HCT116 (cell line): Measurements from ENCODE around the gene PADI4. TPM values are rescaled to one million over a fixed set of nuclear protein-coding genes. Genes with fewer than 3 reads are reported as not detected.

Experiments
- ATAC-seq: fragments of 200-7000 bp; cut with Tn5 transposase; 2 replicates; pipeline ENCODE4 v1.9.1; 2020; ENCODE audit warnings: mild to moderate bottlenecking, moderate library complexity
- BruUV-seq: library from RNA; stranded (reverse); fragments of 400-500 nt; replicated peaks from 2 replicates; lab custom pipeline; 2021; lab: Mats Ljungman, UMichigan
- CTCF ChIA-PET: fragments of 300-600 bp; sonication (Branson Sonifier 250); formaldehyde crosslinking; loops from one replicate; lab custom pipeline; 2021; ENCODE audit warnings: antibody characterized with exemption; lab: Charles Lee
- POLR2A ChIA-PET: fragments of 300-600, 350-600 bp; sonication (Branson Sonifier 250); formaldehyde crosslinking; loops from one replicate; lab custom pipeline; 2021; ENCODE audit warnings: antibody characterized with exemption; lab: Charles Lee
- RAD21 ChIA-PET, 2 experiments: fragments of 300-600 bp; sonication (Branson Sonifier 250); formaldehyde crosslinking; loops; one replicate each; lab custom pipeline; 2023; ENCODE audit warnings: low total read pairs in 2 of 2; ENCODE audit not compliant: uncharacterized antibody in 2 of 2, unreplicated experiment in 2 of 2, low non-redundant PET in 1 of 2; lab: Charles Lee
- DNase-seq: peaks from one replicate; pipeline ENCODE4 v3.0.0-alpha.2; 2010; ENCODE audit warnings: low read depth, low spot score
- H2AFZ ChIP-seq: fragments of 200-600 bp; shearing (Covaris generic), sonication (generic); 2 replicates; pipeline ENCODE4 v1.6.1; 2017; ENCODE audit warnings: low read depth, mixed run types, mixed read lengths, antibody characterized with exemption, low read length; ENCODE audit not compliant: poor library complexity, severe bottlenecking
- H3K27ac ChIP-seq: 2 replicates; pipeline ENCODE4 v1.5.1; 2012; ENCODE audit warnings: low read depth, low read length
- H3K27me3 ChIP-seq: fragments of 200-600 bp; sonication (generic); 2 replicates; pipeline ENCODE4 v1.6.1; 2016; ENCODE audit warnings: mixed run types, low read length, mixed read lengths; ENCODE audit not compliant: insufficient read depth
- H3K36me3 ChIP-seq, 2 experiments: fragments of 200-500 bp in 1 of 2; fragments of 200-600 bp in 1 of 2; sonication (Bioruptor generic) in 1 of 2; sonication (generic) in 1 of 2; 2 replicates each; pipeline versions ENCODE4 v1.5.1 to v1.6.1; 2014 to 2016; ENCODE audit warnings: low read length in 2 of 2, inconsistent platforms in 1 of 2, mixed read lengths in 1 of 2, mixed run types in 1 of 2; ENCODE audit not compliant: insufficient read depth in 2 of 2, control insufficient read depth in 1 of 2
- H3K4me1 ChIP-seq, 2 experiments: fragments of 200-600 bp in 1 of 2; sonication (generic) in 1 of 2; 2 replicates each; pipeline versions ENCODE4 v1.5.1 to v1.6.1; 2012 to 2017; ENCODE audit warnings: low read length in 2 of 2, inconsistent platforms in 1 of 2, mild to moderate bottlenecking in 1 of 2, mixed read lengths in 1 of 2, mixed run types in 1 of 2, moderate library complexity in 1 of 2; ENCODE audit not compliant: insufficient read depth in 2 of 2, control insufficient read depth in 1 of 2
- H3K4me2 ChIP-seq: fragments of 200-600 bp; sonication (generic); 2 replicates; pipeline ENCODE4 v1.6.1; 2017; ENCODE audit warnings: mixed run types, low read length, mixed read lengths
- H3K4me3 ChIP-seq, 2 experiments: fragments of 200-600 bp in 1 of 2; sonication (generic) in 1 of 2; replicated peaks in 1 of 2; 2 replicates each; pipeline ENCODE4 v1.5.1; 2011 to 2016; ENCODE audit warnings: low read length in 2 of 2, control low read depth in 1 of 2, low read depth in 1 of 2, mild to moderate bottlenecking in 1 of 2, mixed read lengths in 1 of 2, mixed run types in 1 of 2
- H3K79me2 ChIP-seq: fragments of 200-600 bp; sonication (generic); 2 replicates; pipeline ENCODE4 v1.6.1; 2017; ENCODE audit warnings: mild to moderate bottlenecking, mixed run types, low read length, moderate library complexity, mixed read lengths; ENCODE audit not compliant: insufficient read depth
- H3K9ac ChIP-seq: fragments of 200-600 bp; sonication (generic); 2 replicates; pipeline ENCODE4 v1.6.1; 2016; ENCODE audit warnings: low read length, mixed read lengths
- H3K9me2 ChIP-seq: fragments of 200-600 bp; sonication (generic), shearing (Covaris generic); 2 replicates; pipeline ENCODE4 v1.6.1; 2017; ENCODE audit warnings: mixed run types, mild to moderate bottlenecking, moderate library complexity; ENCODE audit not compliant: insufficient read depth
- H3K9me3 ChIP-seq, 2 experiments: fragments of 200-500 bp in 1 of 2; fragments of 200-600 bp in 1 of 2; sonication (Bioruptor generic) in 1 of 2; sonication (generic) in 1 of 2; 2 replicates each; pipeline ENCODE4 v1.6.1; 2014 to 2017; ENCODE audit warnings: low read length in 2 of 2, mixed read lengths in 2 of 2, inconsistent platforms in 1 of 2, low read depth in 1 of 2, mild to moderate bottlenecking in 1 of 2, mixed run types in 1 of 2, moderate library complexity in 1 of 2; ENCODE audit not compliant: control insufficient read depth in 1 of 2, insufficient read depth in 1 of 2
- H4K20me1 ChIP-seq: fragments of 200-600 bp; sonication (generic), shearing (Covaris generic); 2 replicates; pipeline ENCODE4 v1.6.1; 2017; ENCODE audit warnings: mixed run types, mild to moderate bottlenecking, moderate library complexity; ENCODE audit not compliant: insufficient read depth
- CBX3 ChIP-seq: IDR thresholded peaks from 2 replicates; pipeline ENCODE4 v1.6.1; 2012; ENCODE audit warnings: low read depth
- CEBPB ChIP-seq: IDR thresholded peaks from 2 replicates; pipeline ENCODE4 v1.6.1; 2012; ENCODE audit warnings: low read depth
- EGR1 ChIP-seq: IDR thresholded peaks from 2 replicates; pipeline ENCODE4 v1.6.1; 2012; ENCODE audit warnings: low read depth
- ELF1 ChIP-seq: IDR thresholded peaks from 2 replicates; pipeline ENCODE4 v1.6.1; 2012; ENCODE audit warnings: low read depth, borderline replicate concordance
- EZH2 ChIP-seq: fragments of 200-600 bp; sonication (generic); IDR thresholded peaks from 2 replicates; pipeline ENCODE4 v1.6.1; 2017; ENCODE audit warnings: antibody characterized with exemption, mixed run types
- EZH2phosphoT487 ChIP-seq: fragments of 200-600 bp; IDR thresholded peaks from 2 replicates; pipeline ENCODE4 v1.6.1; 2018; ENCODE audit warnings: antibody characterized with exemption, borderline replicate concordance
- FOSL1 ChIP-seq: IDR thresholded peaks from 2 replicates; pipeline ENCODE4 v1.6.1; 2012; ENCODE audit warnings: low read depth
- JUND ChIP-seq: IDR thresholded peaks from 2 replicates; pipeline ENCODE4 v1.6.1; 2012
- POLR2A ChIP-seq: IDR thresholded peaks from 2 replicates; pipeline ENCODE4 v1.7.0; 2011; ENCODE audit warnings: borderline replicate concordance; ENCODE audit not compliant: insufficient read depth, insufficient read length; ENCODE audit errors: extremely low read depth
- POLR2AphosphoS5 ChIP-seq: IDR thresholded peaks from 2 replicates; pipeline ENCODE4 v1.6.1; 2011; ENCODE audit warnings: mild to moderate bottlenecking, low read depth, low read length, moderate library complexity
- RAD21 ChIP-seq: IDR thresholded peaks from 2 replicates; pipeline ENCODE4 v1.6.1; 2012; ENCODE audit warnings: low read depth, mild to moderate bottlenecking
- SIN3A ChIP-seq: IDR thresholded peaks from 2 replicates; pipeline ENCODE4 v1.6.1; 2012; ENCODE audit warnings: low read depth
- SRF ChIP-seq: IDR thresholded peaks from 2 replicates; pipeline ENCODE4 v1.6.1; 2012; ENCODE audit warnings: low read depth
- TCF7L2 ChIP-seq: IDR thresholded peaks from 2 replicates; pipeline ENCODE4 v1.7.0; 2011; ENCODE audit warnings: borderline replicate concordance, inconsistent platforms; ENCODE audit not compliant: insufficient read depth, insufficient read length; ENCODE audit errors: extremely low read depth
- YY1 ChIP-seq: IDR thresholded peaks from 2 replicates; pipeline ENCODE4 v1.6.1; 2011; ENCODE audit warnings: low read length, low read depth, moderate library complexity, mild to moderate bottlenecking; ENCODE audit not compliant: insufficient replicate concordance; ENCODE audit errors: extremely low read depth
- ZBTB33 ChIP-seq: IDR thresholded peaks from 2 replicates; pipeline ENCODE4 v1.6.1; 2011; ENCODE audit warnings: mild to moderate bottlenecking, low read length, moderate library complexity; ENCODE audit not compliant: insufficient replicate concordance; ENCODE audit errors: extremely low read depth
- ZNF274 ChIP-seq: fragments of 200-500 bp; sonication (Bioruptor generic); IDR thresholded peaks from 2 replicates; pipeline ENCODE4 v1.6.1; 2014; ENCODE audit warnings: mild to moderate bottlenecking, low read depth, low read length, inconsistent platforms
- intact Hi-C: fragments of 100-400 bp; cut with micrococcal nuclease; formaldehyde crosslinking; loops from 2 replicates; pipeline ENCODE4 v1.10.0; 2022
- total RNA-seq: library from RNA; stranded (reverse); gene quantifications from one replicate; pipeline ENCODE4 v1.2.1, GENCODE V29; 2021; ENCODE audit not compliant: unreplicated experiment
- TF ChIP-seq, protein P1 (sequence below): IDR thresholded peaks from 2 replicates; pipeline ENCODE4 v1.6.1; 2012; ENCODE audit warnings: low read depth

The PADI4 gene
- total RNA-seq, 1 experiment from 2014 or later = 0.44 TPM

- CTCF ChIA-PET = no interaction called here
- H3K36me3 ChIP-seq = no peaks in the 10 kb centered on the region
- no peak for ATAC-seq
- H3K9me2 ChIP-seq = no peaks in the 10 kb centered on the region
- no peaks in the 10 kb centered on the region for H3K9me3 ChIP-seq
- H3K9ac ChIP-seq = no peak overlapping the region
- no peaks in the 10 kb centered on the region for H4K20me1 ChIP-seq
- TF ChIP-seq FOSL1 = no peak
- TF ChIP-seq EGR1 = no peak
- TF ChIP-seq CEBPB = no peak
- no peak for TF ChIP-seq EZH2
- no peak for TF ChIP-seq POLR2AphosphoS5
- TF ChIP-seq RAD21 = no peak
- TF ChIP-seq ELF1 = no peak
- no peak for TF ChIP-seq EZH2phosphoT487
- no peak for TF ChIP-seq POLR2A
- TF ChIP-seq, protein P1, sequence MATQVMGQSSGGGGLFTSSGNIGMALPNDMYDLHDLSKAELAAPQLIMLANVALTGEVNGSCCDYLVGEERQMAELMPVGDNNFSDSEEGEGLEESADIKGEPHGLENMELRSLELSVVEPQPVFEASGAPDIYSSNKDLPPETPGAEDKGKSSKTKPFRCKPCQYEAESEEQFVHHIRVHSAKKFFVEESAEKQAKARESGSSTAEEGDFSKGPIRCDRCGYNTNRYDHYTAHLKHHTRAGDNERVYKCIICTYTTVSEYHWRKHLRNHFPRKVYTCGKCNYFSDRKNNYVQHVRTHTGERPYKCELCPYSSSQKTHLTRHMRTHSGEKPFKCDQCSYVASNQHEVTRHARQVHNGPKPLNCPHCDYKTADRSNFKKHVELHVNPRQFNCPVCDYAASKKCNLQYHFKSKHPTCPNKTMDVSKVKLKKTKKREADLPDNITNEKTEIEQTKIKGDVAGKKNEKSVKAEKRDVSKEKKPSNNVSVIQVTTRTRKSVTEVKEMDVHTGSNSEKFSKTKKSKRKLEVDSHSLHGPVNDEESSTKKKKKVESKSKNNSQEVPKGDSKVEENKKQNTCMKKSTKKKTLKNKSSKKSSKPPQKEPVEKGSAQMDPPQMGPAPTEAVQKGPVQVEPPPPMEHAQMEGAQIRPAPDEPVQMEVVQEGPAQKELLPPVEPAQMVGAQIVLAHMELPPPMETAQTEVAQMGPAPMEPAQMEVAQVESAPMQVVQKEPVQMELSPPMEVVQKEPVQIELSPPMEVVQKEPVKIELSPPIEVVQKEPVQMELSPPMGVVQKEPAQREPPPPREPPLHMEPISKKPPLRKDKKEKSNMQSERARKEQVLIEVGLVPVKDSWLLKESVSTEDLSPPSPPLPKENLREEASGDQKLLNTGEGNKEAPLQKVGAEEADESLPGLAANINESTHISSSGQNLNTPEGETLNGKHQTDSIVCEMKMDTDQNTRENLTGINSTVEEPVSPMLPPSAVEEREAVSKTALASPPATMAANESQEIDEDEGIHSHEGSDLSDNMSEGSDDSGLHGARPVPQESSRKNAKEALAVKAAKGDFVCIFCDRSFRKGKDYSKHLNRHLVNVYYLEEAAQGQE = no peak
- no peak for TF ChIP-seq SIN3A
- TF ChIP-seq ZNF274 = no peak
- TF ChIP-seq SRF = no peak
- TF ChIP-seq TCF7L2 = no peak
- no peak for TF ChIP-seq YY1
- TF ChIP-seq JUND = no peak
- no peak for TF ChIP-seq ZBTB33
- no peak for TF ChIP-seq CBX3
- TF ChIP-seq, all 23 proteins: peak for 0
- no peak overlapping the region for H3K4me3 ChIP-seq
- H3K27ac ChIP-seq = no peak overlapping the region
- BruUV-seq = no TSS peak
- H2AFZ ChIP-seq = no peak overlapping the region
- no peak for DNase-seq
- ChIA-PET POLR2A (no interaction called here), RAD21 (no interaction called here)
- no peak overlapping the region for H3K4me2 ChIP-seq
- no peaks in the 10 kb centered on the region for H3K79me2 ChIP-seq
- intact Hi-C loops = no loop called here
- no peaks in the 10 kb centered on the region for H3K4me1 ChIP-seq
- H3K27me3 ChIP-seq = no peaks in the 10 kb centered on the region
These were observed 7.6 kb downstream of the PADI4 start for GRCh38 chr1:17315542-17316130.
